ENCODE measurements around the gene KCNC1.

DNA sequence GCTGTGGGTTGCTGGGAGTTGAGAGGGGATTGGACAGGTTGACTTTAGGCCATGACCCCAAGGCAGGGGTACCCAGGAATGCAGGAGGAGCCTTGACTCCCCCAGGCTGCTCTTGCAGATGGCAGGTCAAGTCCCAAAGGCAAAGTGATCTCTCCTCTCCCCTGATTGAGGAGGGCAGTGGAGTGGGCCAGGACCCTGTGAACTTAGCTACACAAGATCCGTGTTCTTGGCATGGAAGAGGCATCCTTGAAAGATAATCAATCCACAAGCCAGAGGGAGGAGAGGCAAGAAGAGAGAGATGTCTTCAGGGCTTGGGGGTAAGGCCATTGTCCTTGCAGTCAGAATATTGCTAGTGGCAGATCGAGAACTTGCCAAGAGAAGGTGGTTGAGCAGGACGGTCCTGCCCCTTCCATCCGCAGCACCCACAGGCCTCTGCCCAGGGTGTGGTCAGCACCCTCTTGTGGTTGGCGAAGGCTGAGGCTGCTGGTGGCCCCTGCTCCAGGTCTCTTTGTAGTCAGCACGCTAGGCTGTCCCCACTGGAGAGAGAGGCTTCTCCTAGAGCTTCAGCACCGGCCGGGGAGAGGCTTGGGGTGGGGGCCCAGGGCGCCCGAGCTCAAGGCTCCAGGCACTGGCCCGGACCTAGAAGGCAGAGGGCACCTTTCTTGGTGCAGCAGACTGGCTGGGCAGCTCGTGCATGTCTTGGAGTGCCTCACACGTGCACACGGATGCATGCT lies 45.4 kb downstream of the KCNC1 start:
- no peak for TF ChIP-seq POLR2A (IDR thresholded peaks at IDR 0.05; ENCODE audit: low read length)
- TF ChIP-seq ZSCAN20 (CRISPR knock-in tag; IDR thresholded peaks at IDR 0.05), result no peak
- no peak for TF ChIP-seq SMC3 (IDR thresholded peaks at IDR 0.05)
- no peak for TF ChIP-seq CBX8 (IDR thresholded peaks at IDR 0.05)
- TF ChIP-seq, protein P1, sequence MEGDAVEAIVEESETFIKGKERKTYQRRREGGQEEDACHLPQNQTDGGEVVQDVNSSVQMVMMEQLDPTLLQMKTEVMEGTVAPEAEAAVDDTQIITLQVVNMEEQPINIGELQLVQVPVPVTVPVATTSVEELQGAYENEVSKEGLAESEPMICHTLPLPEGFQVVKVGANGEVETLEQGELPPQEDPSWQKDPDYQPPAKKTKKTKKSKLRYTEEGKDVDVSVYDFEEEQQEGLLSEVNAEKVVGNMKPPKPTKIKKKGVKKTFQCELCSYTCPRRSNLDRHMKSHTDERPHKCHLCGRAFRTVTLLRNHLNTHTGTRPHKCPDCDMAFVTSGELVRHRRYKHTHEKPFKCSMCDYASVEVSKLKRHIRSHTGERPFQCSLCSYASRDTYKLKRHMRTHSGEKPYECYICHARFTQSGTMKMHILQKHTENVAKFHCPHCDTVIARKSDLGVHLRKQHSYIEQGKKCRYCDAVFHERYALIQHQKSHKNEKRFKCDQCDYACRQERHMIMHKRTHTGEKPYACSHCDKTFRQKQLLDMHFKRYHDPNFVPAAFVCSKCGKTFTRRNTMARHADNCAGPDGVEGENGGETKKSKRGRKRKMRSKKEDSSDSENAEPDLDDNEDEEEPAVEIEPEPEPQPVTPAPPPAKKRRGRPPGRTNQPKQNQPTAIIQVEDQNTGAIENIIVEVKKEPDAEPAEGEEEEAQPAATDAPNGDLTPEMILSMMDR (IDR thresholded peaks at IDR 0.05), result no peak
- TF ChIP-seq MYC (IDR thresholded peaks at IDR 0.05; ENCODE audit: borderline replicate concordance, low read length), result no peak
- no peak for TF ChIP-seq CHD2 (IDR thresholded peaks at IDR 0.05; ENCODE audit: low read length, partially characterized antibody)

Measured in A549 (cell line).